SJSA1 (cell line): ENCODE measurements around the gene DPT. TPM values are rescaled to one million over a fixed set of nuclear protein-coding genes. Genes with fewer than 3 reads are reported as not detected.

Experiments
- DNase-seq, 2 experiments: peaks; one replicate each; pipeline ENCODE4 v3.0.0-alpha.2; 2015 to 2020; ENCODE audit warnings: low spot score in 2 of 2, low read depth in 1 of 2
- H3K27ac ChIP-seq: fragments of 250-450 bp; sonication (Bioruptor Pico); 2 replicates; pipeline ENCODE4 v1.5.1; 2020; ENCODE audit warnings: mild to moderate bottlenecking, moderate library complexity
- H3K27me3 ChIP-seq: fragments of 250-450 bp; sonication (Bioruptor Pico); replicated peaks from 2 replicates; pipeline ENCODE4 v1.5.1; 2020; ENCODE audit warnings: mild to moderate bottlenecking, moderate library complexity
- H3K36me3 ChIP-seq: fragments of 250-450 bp; sonication (Bioruptor Pico); 2 replicates; pipeline ENCODE4 v1.5.1; 2020; ENCODE audit warnings: mild to moderate bottlenecking
- H3K4me1 ChIP-seq: fragments of 250-450 bp; sonication (Bioruptor Pico); replicated peaks from 2 replicates; pipeline ENCODE4 v1.6.1; 2021; ENCODE audit warnings: mild to moderate bottlenecking
- H3K4me3 ChIP-seq: fragments of 250-450 bp; sonication (Bioruptor Pico); 2 replicates; pipeline ENCODE4 v1.5.1; 2020; ENCODE audit warnings: mild to moderate bottlenecking
- H3K9me3 ChIP-seq: fragments of 250-450 bp; sonication (Bioruptor Pico); replicated peaks from 2 replicates; pipeline ENCODE4 v1.5.1; 2020; ENCODE audit warnings: mild to moderate bottlenecking
- total RNA-seq: library from RNA; depleted of rRNA; stranded (reverse); fragments of >200 nt; shearing (Covaris generic); gene quantifications from 2 replicates; pipeline ENCODE4 v1.2.3, GENCODE V29; 2014; rRNA removed

Gene DPT
- total RNA-seq, 1 experiment from 2014 or later, result not detected

GRCh38 chr1:168653567-168653966 lies 75.4 kb downstream of the DPT start:
- no peak for DNase-seq
- Histone ChIP-seq H3K27me3 (no peaks in the 10 kb centered on the region), H3K36me3 (no peaks in the 10 kb centered on the region), H3K9me3 (no peaks in the 10 kb centered on the region), H3K4me3 (no peak overlapping the region), H3K4me1 (no peaks in the 10 kb centered on the region), H3K27ac (no peak overlapping the region)

- no peak for DNase-seq
- H3K27me3 ChIP-seq, result no peaks in the 10 kb centered on the region
- no peaks in the 10 kb centered on the region for H3K9me3 ChIP-seq
- no peak overlapping the region for H3K4me3 ChIP-seq
- H3K36me3 ChIP-seq, result no peaks in the 10 kb centered on the region
- no peaks in the 10 kb centered on the region; the same call in 1 of the 2 replicates for H3K4me1 ChIP-seq
- H3K27ac ChIP-seq, result no peak overlapping the region
Observed at GRCh38 chr1:168645721-168646120, 83.3 kb downstream of the DPT start.

Other genes starting within 250 kb of the DPT start
- gene XCL2, start 185.2 kb downstream of the DPT start, total RNA-seq, result not detected in 2 replicates
- gene XCL1, start 152.6 kb downstream of the DPT start, total RNA-seq, result not detected in 2 replicates